H1 (cell line): ENCODE results near the gene NEO1. TPM values are rescaled to one million over a fixed set of nuclear protein-coding genes. Genes with fewer than 3 reads are reported as not detected.

Source experiments
- CTCF ChIA-PET: fragments of 300-600 bp; sonication (Branson Sonifier 250); formaldehyde crosslinking; loops from one replicate; lab custom pipeline; 2021; ENCODE audit not compliant: partially characterized antibody; lab: Charles Lee
- POLR2A ChIA-PET: fragments of 300-600 bp; sonication (Branson Sonifier 250); formaldehyde crosslinking; loops from one replicate; lab custom pipeline; 2021; ENCODE audit warnings: inconsistent platforms; ENCODE audit not compliant: partially characterized antibody; lab: Charles Lee
- DNase-seq, 2 experiments: peaks; one replicate each; pipeline versions ENCODE4 v3.0.0 to v3.0.0-alpha.2; 2010 to 2022; ENCODE audit warnings: low spot score in 2 of 2, low read depth in 1 of 2, mixed read lengths in 1 of 2
- FAIRE-seq: peaks from 2 replicates; lab custom pipeline; 2011; peaks lifted over from hg19 to GRCh38; lab: Jason Lieb, UNC
- H2AFZ ChIP-seq: 2 replicates; pipeline ENCODE4 v1.8.1; 2012; ENCODE audit warnings: low read length, inconsistent platforms
- H2AK5ac ChIP-seq: 2 replicates; pipeline ENCODE4 v1.6.1; 2013; ENCODE audit warnings: low read depth, low read length
- H2BK120ac ChIP-seq: replicated peaks from 2 replicates; pipeline ENCODE3; 2013; ENCODE audit warnings: low read depth, low read length, inconsistent platforms
- H2BK12ac ChIP-seq: 2 replicates; pipeline ENCODE4 v1.6.1; 2013; ENCODE audit warnings: low read depth, low read length
- H2BK15ac ChIP-seq: 2 replicates; pipeline ENCODE4 v1.6.1; 2013; ENCODE audit warnings: low read length
- H2BK20ac ChIP-seq: 2 replicates; pipeline ENCODE4 v1.6.1; 2013; ENCODE audit warnings: low read length
- H2BK5ac ChIP-seq: 2 replicates; pipeline ENCODE4 v1.6.1; 2013; ENCODE audit warnings: low read depth, low read length
- H3K14ac ChIP-seq: 2 replicates; pipeline ENCODE4 v1.6.1; 2013; ENCODE audit warnings: inconsistent platforms; ENCODE audit not compliant: insufficient read length
- H3K18ac ChIP-seq: 2 replicates; pipeline ENCODE4 v1.6.1; 2013; ENCODE audit warnings: low read length; ENCODE audit errors: extremely low read depth
- H3K23ac ChIP-seq: 2 replicates; pipeline ENCODE4 v1.6.1; 2013; ENCODE audit warnings: inconsistent platforms; ENCODE audit not compliant: insufficient read length
- H3K23me2 ChIP-seq: 2 replicates; pipeline ENCODE4 v1.6.1; 2013; ENCODE audit warnings: low read depth, low read length
- H3K27ac ChIP-seq: 2 replicates; pipeline ENCODE4 v1.6.1; 2011; ENCODE audit warnings: low read depth, low read length, inconsistent platforms
- H3K27me3 ChIP-seq, 4 experiments: replicated peaks in 1 of 4; 1 replicate in 1 of 4; 2 replicates in 3 of 4; pipeline versions ENCODE4 v1.6.1 to v1.8.1; 2011 to 2013; ENCODE audit warnings: low read length in 3 of 4, mild to moderate bottlenecking in 3 of 4, inconsistent platforms in 2 of 4, mixed read lengths in 2 of 4, moderate library complexity in 1 of 4; ENCODE audit not compliant: control insufficient read depth in 3 of 4, insufficient read depth in 3 of 4; ENCODE audit errors: extremely low read depth in 1 of 4
- H3K36me3 ChIP-seq, 4 experiments: 2 replicates each; pipeline versions ENCODE4 v1.6.1 to v1.8.1; 2011 to 2013; ENCODE audit warnings: mild to moderate bottlenecking in 4 of 4, low read length in 3 of 4, moderate library complexity in 2 of 4, control low read depth in 1 of 4, inconsistent platforms in 1 of 4; ENCODE audit not compliant: insufficient read depth in 4 of 4, control insufficient read depth in 2 of 4
- H3K4ac ChIP-seq: replicated peaks from 2 replicates; pipeline ENCODE3; 2013; ENCODE audit warnings: low read length, low read depth, mixed read lengths, inconsistent platforms; ENCODE audit not compliant: insufficient read length
- H3K4me1 ChIP-seq, 4 experiments: replicated peaks in 1 of 4; 1 replicate in 1 of 4; 2 replicates in 3 of 4; pipeline versions ENCODE4 v1.6.1 to v1.8.1; 2011 to 2013; ENCODE audit warnings: low read length in 3 of 4, inconsistent platforms in 2 of 4, mixed read lengths in 1 of 4; ENCODE audit not compliant: insufficient read depth in 4 of 4, control insufficient read depth in 3 of 4
- H3K4me2 ChIP-seq, 2 experiments: 2 replicates each; pipeline versions ENCODE4 v1.6.1 to v1.8.1; 2011 to 2013; ENCODE audit warnings: low read depth in 2 of 2, low read length in 2 of 2, control low read depth in 1 of 2, inconsistent platforms in 1 of 2, mild to moderate bottlenecking in 1 of 2; ENCODE audit not compliant: insufficient read depth in 1 of 2
- H3K4me3 ChIP-seq, 4 experiments: fragments of 200-600, 300-600 bp in 1 of 4; sonication (generic), shearing (Covaris generic), sonication (Bioruptor Twin) in 1 of 4; 2 replicates each; pipeline versions ENCODE4 v1.5.1 to v1.8.1; 2011 to 2016; ENCODE audit warnings: low read length in 4 of 4, low read depth in 3 of 4, control low read depth in 2 of 4, inconsistent platforms in 2 of 4, mild to moderate bottlenecking in 2 of 4, mixed read lengths in 1 of 4, moderate library complexity in 1 of 4; ENCODE audit not compliant: insufficient read depth in 2 of 4; ENCODE audit errors: extremely low read depth in 1 of 4
- H3K56ac ChIP-seq: replicated peaks from 2 replicates; pipeline ENCODE3; 2013; ENCODE audit warnings: low read depth, mild to moderate bottlenecking, mixed read lengths, low read length, inconsistent platforms; ENCODE audit not compliant: insufficient read length
- H3K79me1 ChIP-seq: 2 replicates; pipeline ENCODE4 v1.6.1; 2013; ENCODE audit warnings: low read depth, low read length, control low read depth
- H3K79me2 ChIP-seq, 2 experiments: 2 replicates each; pipeline versions ENCODE4 v1.6.1 to v1.8.1; 2012 to 2013; ENCODE audit warnings: low read length in 2 of 2, mild to moderate bottlenecking in 2 of 2, inconsistent platforms in 1 of 2; ENCODE audit not compliant: insufficient read depth in 2 of 2, control insufficient read depth in 1 of 2
- H3K9ac ChIP-seq, 4 experiments: replicated peaks in 1 of 4; 1 replicate in 1 of 4; 2 replicates in 3 of 4; pipeline versions ENCODE4 v1.6.1 to v1.8.1; 2011 to 2013; ENCODE audit warnings: low read depth in 3 of 4, low read length in 3 of 4, control low read depth in 2 of 4, mild to moderate bottlenecking in 2 of 4, moderate library complexity in 2 of 4, inconsistent platforms in 1 of 4; ENCODE audit errors: extremely low read depth in 1 of 4
- H3K9me3 ChIP-seq, 2 experiments: 2 replicates each; pipeline versions ENCODE4 v1.6.1 to v1.8.1; 2012 to 2013; ENCODE audit warnings: mild to moderate bottlenecking in 2 of 2, moderate library complexity in 2 of 2, control low read depth in 1 of 2, inconsistent platforms in 1 of 2, low read depth in 1 of 2, low read length in 1 of 2, mixed read lengths in 1 of 2; ENCODE audit not compliant: insufficient read depth in 2 of 2
- H4K20me1 ChIP-seq, 2 experiments: replicated peaks in 1 of 2; 2 replicates each; pipeline versions ENCODE3 to v1.8.1; 2011 to 2013; ENCODE audit warnings: inconsistent platforms in 2 of 2, low read length in 2 of 2, mild to moderate bottlenecking in 1 of 2; ENCODE audit not compliant: insufficient read depth in 2 of 2, control insufficient read depth in 1 of 2
- H4K5ac ChIP-seq: 2 replicates; pipeline ENCODE4 v1.6.1; 2013; ENCODE audit warnings: low read length, low read depth, mixed read lengths, inconsistent platforms; ENCODE audit not compliant: insufficient read length
- H4K8ac ChIP-seq: 2 replicates; pipeline ENCODE4 v1.8.0; 2013; ENCODE audit warnings: mild to moderate bottlenecking, moderate library complexity, low read length, inconsistent platforms; ENCODE audit not compliant: insufficient read depth; ENCODE audit errors: extremely low read depth
- H4K91ac ChIP-seq: replicated peaks from 2 replicates; pipeline ENCODE3; 2013; ENCODE audit warnings: low read length, mixed read lengths, inconsistent platforms; ENCODE audit not compliant: insufficient read length
- ATF3 ChIP-seq: IDR thresholded peaks from 2 replicates; pipeline ENCODE4 v1.6.1; 2011; ENCODE audit warnings: low read depth, mild to moderate bottlenecking, low read length; ENCODE audit not compliant: insufficient read depth
- KDM5A ChIP-seq: fragments of 200-600 bp; IDR thresholded peaks from 2 replicates; pipeline ENCODE4 v1.7.1; 2012; ENCODE audit warnings: mild to moderate bottlenecking, low read length, inconsistent platforms, mixed read lengths
- MAFK ChIP-seq: IDR thresholded peaks from 2 replicates; pipeline ENCODE4 v1.6.1; 2012; ENCODE audit warnings: low read depth, mild to moderate bottlenecking, improper control_type of control experiment, low read length
- POLR2AphosphoS5 ChIP-seq: IDR thresholded peaks from 2 replicates; pipeline ENCODE4 v1.6.1; 2011; ENCODE audit warnings: low read depth, low read length
- RFX5 ChIP-seq: IDR thresholded peaks from 2 replicates; pipeline ENCODE4 v1.6.1; 2011; ENCODE audit warnings: low read depth, low read length, improper control_type of control experiment, borderline replicate concordance
- RNF2 ChIP-seq: fragments of 200-900, 300-1000 bp; sonication (generic); IDR thresholded peaks from 2 replicates; pipeline ENCODE4 v1.7.1; 2016; ENCODE audit warnings: borderline replicate concordance, low read depth, mild to moderate bottlenecking, antibody characterized with exemption, low read length; ENCODE audit not compliant: poor library complexity, severe bottlenecking; ENCODE audit errors: missing control alignments
- SAP30 ChIP-seq: fragments of 300-600 bp; sonication (generic); IDR thresholded peaks from 2 replicates; pipeline ENCODE4 v1.7.1; 2012; ENCODE audit warnings: low read length, moderate library complexity, mild to moderate bottlenecking, inconsistent platforms; ENCODE audit not compliant: insufficient read depth, insufficient replicate concordance
- TAF1 ChIP-seq: IDR thresholded peaks from 2 replicates; pipeline ENCODE4 v1.6.1; 2011; ENCODE audit warnings: mild to moderate bottlenecking, low read depth, low read length
- TCF12 ChIP-seq: IDR thresholded peaks from 2 replicates; pipeline ENCODE4 v1.6.1; 2011; ENCODE audit warnings: low read depth, mild to moderate bottlenecking, low read length
- USF2 ChIP-seq: IDR thresholded peaks from 2 replicates; pipeline ENCODE4 v1.6.1; 2011; ENCODE audit warnings: low read length, improper control_type of control experiment
- WGBS, 2 experiments: shearing (Covaris generic) in 1 of 2; methylation state at CpG; one replicate each; pipeline versions ENCODE4 v1.1.6 to v1.1.7; 2013 to 2015; ENCODE audit warnings: low lambda C conversion rate in 2 of 2, mixed read lengths in 2 of 2, inconsistent platforms in 1 of 2, low coverage in 1 of 2, missing lambda C conversion rate in 1 of 2; ENCODE audit not compliant: insufficient replicate concordance in 2 of 2, insufficient coverage in 1 of 2, insufficient read length in 1 of 2; ENCODE audit errors: extremely low coverage in 1 of 2, missing lambda C conversion rate in 1 of 2; 5-methylcytosine and 5-hydroxymethylcytosine counted together
- polyA plus RNA-seq, 7 experiments: library from polyadenylated mRNA; depleted of rRNA in 3 of 7; stranded (reverse) in 5 of 7; unstranded in 2 of 7; fragments of >200 nt in 5 of 7; fragments of 200-250 nt in 2 of 7; gene quantifications; 1 replicate in 5 of 7; 2 replicates in 1 of 7; 4 replicates in 1 of 7; pipeline versions ENCODE4 v1.2.1 to v1.2.3, GENCODE V29; 2011 to 2013; ENCODE audit warnings: missing spikeins in 2 of 7, mixed read lengths in 2 of 7
- total RNA-seq: library from RNA; stranded (reverse); fragmentation: NEBNext Ultra II Directional; extraction: Animal tissue kit (Norgen Biotek cat#: 25700); gene quantifications from 2 replicates; pipeline ENCODE4 v1.2.1, GENCODE V29; 2021

The NEO1 gene
- total and polyA plus RNA-seq, 2 of the 8 experiments (the other 6 are each of a cell fraction or from before 2014, with no cell fraction given): 36.0 to 51.0 TPM

- ChIA-PET POLR2A (no interaction called here), CTCF (interaction anchor here (0.8 to 1.8 kb wide), 4 partner anchors 17 to 42 kb away, joined by 3 to 5 read pairs (median 4); no protein-coding TSS in a partner anchor)
- Histone ChIP-seq H2BK20ac (no peak overlapping the region), H4K20me1 (peaks cover 14 to 37% of the 10 kb centered on the region in 2 experiments), H3K4me2 (no peak overlapping the region), H3K23ac (no peak overlapping the region), H3K79me1 (peaks cover 9% of the 10 kb centered on the region), H3K23me2 (no peaks in the 10 kb centered on the region), H3K4me3 (no peak overlapping the region), H3K27ac (no peak overlapping the region), H3K27me3 (no peaks in the 10 kb centered on the region), H2BK15ac (no peak overlapping the region), H3K56ac (no peak overlapping the region), H3K4ac (no peak overlapping the region), H4K91ac (no peak overlapping the region), H3K79me2 (peaks cover 0 to 57% of the 10 kb centered on the region in 2 experiments; a peak in 2 of 4 replicates), H3K14ac (no peak overlapping the region), H3K9ac (no peak overlapping the region), H3K9me3 (peaks cover 0 to 3% of the 10 kb centered on the region in 2 experiments; a peak in 1 of 4 replicates), H4K8ac (no peak overlapping the region), H4K5ac (no peak overlapping the region), H3K4me1 (peaks cover 0 to 7% (median 3%) of the 10 kb centered on the region in 4 experiments; a peak in 5 of 7 replicates), H2BK120ac (no peak overlapping the region), H2BK12ac (no peak overlapping the region), H3K18ac (no peak overlapping the region), H2AK5ac (no peak overlapping the region), H3K36me3 (peaks cover 0 to 9% (median 6%) of the 10 kb centered on the region in 4 experiments; a peak in 5 of 8 replicates), H2BK5ac (no peak overlapping the region), H2AFZ (no peak overlapping the region)
- DNase-seq (no peak), FAIRE-seq (no peak)
- TF ChIP-seq USF2 (no peak), RFX5 (no peak), TCF12 (no peak), KDM5A (no peak), MAFK (no peak), SAP30 (no peak), RNF2 (no peak), TAF1 (no peak), ATF3 (no peak), POLR2AphosphoS5 (no peak)
- 83% methylated on average over 7 of the region's 7 CpGs; no CpG with 5 or more reads in 1 of the 2 experiments for WGBS, 2 experiments
Measured at GRCh38 chr15:73345658-73346057, 293.4 kb downstream of the NEO1 start.
